ENCODE results near the gene TBC1D1. TPM values are rescaled to one million over a fixed set of nuclear protein-coding genes. Genes with fewer than 3 reads are reported as not detected.

TBC1D1 gene
- total and polyA plus RNA-seq, 2 donors (not counting 3 experiments of a cell fraction or from before 2014, with no cell fraction given), result 63.5 to 116 TPM

- no TSS peak for BruUV-seq (replicated peaks)
- H3K9me1 ChIP-seq (replicated peaks; ENCODE audit: control insufficient read depth, extremely low read depth, insufficient read depth, low read length), result no peaks in the 10 kb centered on the region
- H3K4me2 ChIP-seq (ENCODE audit: insufficient read depth, low read length), result no peak overlapping the region
- FAIRE-seq (no peak), DNase-seq (ENCODE audit: low read depth, low spot score) (no peak)
- H3K79me2 ChIP-seq (ENCODE audit: control insufficient read depth, insufficient read depth, low read length), result peaks cover 8% of the 10 kb centered on the region
- H3K4me1 ChIP-seq (ENCODE audit: control insufficient read depth, extremely low read depth, insufficient read depth, low read length), result no peaks in the 10 kb centered on the region
- ChIA-PET CTCF (interaction anchor here (0.8 to 1.1 kb wide), 3 partner anchors 18 to 30 kb away, joined by 3 read pairs; no protein-coding TSS in a partner anchor), POLR2A (no interaction called here)
- no peak for TF ChIP-seq CTCF (IDR thresholded peaks at IDR 0.05; ENCODE audit: extremely low read depth in 1 of 2, insufficient read depth in 1 of 2, low read depth in 1 of 2, low read length in 2 of 2)
- no peak for TF ChIP-seq FOS (IDR thresholded peaks at IDR 0.05; ENCODE audit: borderline replicate concordance, insufficient read depth, low read length)
- H2AFZ ChIP-seq (ENCODE audit: low read depth, low read length), result no peak overlapping the region
- no peaks in the 10 kb centered on the region for H4K20me1 ChIP-seq (replicated peaks; ENCODE audit: control insufficient read depth, extremely low read depth, insufficient read depth, low read length)
- H3K4me3 ChIP-seq (replicated peaks in 1 of 3; ENCODE audit: insufficient read depth in 1 of 3, low read depth in 1 of 3, low read length in 3 of 3), result no peak overlapping the region
- H3K9me3 ChIP-seq (replicated peaks; ENCODE audit: control insufficient read depth, insufficient read depth, low read length), result no peaks in the 10 kb centered on the region
- H3K27me3 ChIP-seq (ENCODE audit: control insufficient read depth in 2 of 2, insufficient read depth in 2 of 2, low read length in 2 of 2), result no peaks in the 10 kb centered on the region
- H3K36me3 ChIP-seq (ENCODE audit: control insufficient read depth in 2 of 2, extremely low read depth in 1 of 2, insufficient read depth in 2 of 2, low read length in 2 of 2), result no peaks in the 10 kb centered on the region
- dilution Hi-C loops (cut with MboI; ENCODE audit: extremely low pct_ligation_motif_present, low sequenced_read_pairs), result no loop called here
- no peak overlapping the region for H3K9ac ChIP-seq (replicated peaks; ENCODE audit: extremely low read depth, insufficient read depth, low read length)
- H3K27ac ChIP-seq (ENCODE audit: insufficient read depth, low read depth, low read length), result no peak overlapping the region
- intact Hi-C loops (cut with micrococcal nuclease), result no loop called here
Observed at GRCh38 chr4:38008571-38009021, 117.7 kb downstream of the TBC1D1 start.

GRCh38 chr4:38009421-38009820, 118.5 kb downstream of the TBC1D1 start:
- Histone ChIP-seq H3K27me3 (ENCODE audit: control insufficient read depth in 2 of 2, insufficient read depth in 2 of 2, low read length in 2 of 2) (no peaks in the 10 kb centered on the region), H3K9me1 (replicated peaks; ENCODE audit: control insufficient read depth, extremely low read depth, insufficient read depth, low read length) (no peaks in the 10 kb centered on the region), H3K4me3 (replicated peaks in 1 of 3; ENCODE audit: insufficient read depth in 1 of 3, low read depth in 1 of 3, low read length in 3 of 3) (no peak overlapping the region), H4K20me1 (replicated peaks; ENCODE audit: control insufficient read depth, extremely low read depth, insufficient read depth, low read length) (no peaks in the 10 kb centered on the region), H3K27ac (ENCODE audit: insufficient read depth, low read depth, low read length) (no peak overlapping the region), H3K4me2 (ENCODE audit: insufficient read depth, low read length) (no peak overlapping the region), H3K4me1 (ENCODE audit: control insufficient read depth, extremely low read depth, insufficient read depth, low read length) (no peaks in the 10 kb centered on the region), H3K9ac (replicated peaks; ENCODE audit: extremely low read depth, insufficient read depth, low read length) (no peak overlapping the region), H3K9me3 (replicated peaks; ENCODE audit: control insufficient read depth, insufficient read depth, low read length) (no peaks in the 10 kb centered on the region), H3K36me3 (ENCODE audit: control insufficient read depth in 2 of 2, extremely low read depth in 1 of 2, insufficient read depth in 2 of 2, low read length in 2 of 2) (no peaks in the 10 kb centered on the region), H2AFZ (ENCODE audit: low read depth, low read length) (no peak overlapping the region), H3K79me2 (ENCODE audit: control insufficient read depth, insufficient read depth, low read length) (peaks cover 8% of the 10 kb centered on the region)
- DNase-seq (ENCODE audit: low read depth, low spot score) (no peak), FAIRE-seq (no peak)
- intact Hi-C loops (cut with micrococcal nuclease), result no loop called here
- dilution Hi-C loops (cut with MboI; ENCODE audit: extremely low pct_ligation_motif_present, low sequenced_read_pairs), result no loop called here
- CTCF ChIA-PET, result interaction anchor here (1.0 kb wide), 1 partner anchor 19 kb away, joined by 3 read pairs; no protein-coding TSS in a partner anchor
- BruUV-seq (replicated peaks), result no TSS peak
- POLR2A ChIA-PET, result no interaction called here
- no peak for TF ChIP-seq GATA2 (IDR thresholded peaks at IDR 0.05; ENCODE audit: insufficient read depth, insufficient read length, low read depth, low read length)
- no peak for TF ChIP-seq FOS (IDR thresholded peaks at IDR 0.05; ENCODE audit: borderline replicate concordance, insufficient read depth, low read length)
- no peak for TF ChIP-seq JUN (IDR thresholded peaks at IDR 0.05; ENCODE audit: borderline replicate concordance, insufficient read depth, insufficient read length, low read depth)
- TF ChIP-seq CTCF (IDR thresholded peaks at IDR 0.05; ENCODE audit: extremely low read depth in 1 of 2, insufficient read depth in 1 of 2, low read depth in 1 of 2, low read length in 2 of 2), result no peak
- no peak for TF ChIP-seq POLR2AphosphoS5 (IDR thresholded peaks at IDR 0.05; ENCODE audit: insufficient read depth, low read depth, low read length)
- no peak for TF ChIP-seq MYC (IDR thresholded peaks at IDR 0.05; ENCODE audit: low read depth, low read length)
- no peak for TF ChIP-seq MAX (IDR thresholded peaks at IDR 0.05; ENCODE audit: insufficient read depth, insufficient read length)
- no peak for TF ChIP-seq EZH2 (IDR thresholded peaks at IDR 0.05; ENCODE audit: borderline replicate concordance, low read depth, low read length, severe bottlenecking)
- no peak for TF ChIP-seq POLR2A (IDR thresholded peaks at IDR 0.05; ENCODE audit: low read depth, low read length)

All from endothelial cell of umbilical vein (primary cell).